NT2/D1 (cell line): ENCODE data around the gene C2orf66.

Experiments used
- SUZ12 ChIP-seq: IDR thresholded peaks from 2 replicates; pipeline ENCODE4 v1.6.1; 2011; ENCODE audit not compliant: insufficient read length, insufficient read depth; ENCODE audit errors: extremely low read depth
- YY1 ChIP-seq: IDR thresholded peaks from 2 replicates; pipeline ENCODE4 v1.6.1; 2011; ENCODE audit not compliant: insufficient read length, insufficient read depth

DNA sequence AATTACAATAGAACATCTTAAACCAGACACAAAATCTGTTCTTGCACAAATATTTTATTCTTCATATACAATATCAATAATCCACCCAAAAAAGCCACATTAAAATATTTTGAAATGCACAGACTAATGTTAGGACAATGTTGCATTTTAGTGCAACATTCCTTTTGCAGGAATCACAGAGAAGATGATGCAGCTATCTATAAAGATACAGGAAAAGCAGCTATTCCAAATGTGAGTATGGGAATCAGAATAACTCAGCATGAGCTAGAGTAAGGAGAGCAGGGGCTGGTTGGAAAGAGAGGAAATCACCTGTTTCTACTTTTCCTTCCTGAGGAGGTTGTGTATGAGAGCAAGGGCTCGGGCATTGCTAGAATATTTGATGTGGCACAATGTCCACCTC is 4.8 kb downstream of the C2orf66 start:
- TF ChIP-seq SUZ12 (no peak), YY1 (no peak)
